HG02610 (cell line): ENCODE data around the gene AOC2.
"Not testable (repeated sequence)": the region's sequence is repeated elsewhere in the genome, so short reads cannot be mapped to it uniquely, and the experiment has no call there.

Experiments used
- ATAC-seq: cut with Tn5 transposase; IDR thresholded peaks from one replicate; pipeline ENCODE4 v1.9.1; 2021; ENCODE audit warnings: mild to moderate bottlenecking, moderate library complexity; ENCODE audit not compliant: unreplicated experiment

Gene AOC2

DNA sequence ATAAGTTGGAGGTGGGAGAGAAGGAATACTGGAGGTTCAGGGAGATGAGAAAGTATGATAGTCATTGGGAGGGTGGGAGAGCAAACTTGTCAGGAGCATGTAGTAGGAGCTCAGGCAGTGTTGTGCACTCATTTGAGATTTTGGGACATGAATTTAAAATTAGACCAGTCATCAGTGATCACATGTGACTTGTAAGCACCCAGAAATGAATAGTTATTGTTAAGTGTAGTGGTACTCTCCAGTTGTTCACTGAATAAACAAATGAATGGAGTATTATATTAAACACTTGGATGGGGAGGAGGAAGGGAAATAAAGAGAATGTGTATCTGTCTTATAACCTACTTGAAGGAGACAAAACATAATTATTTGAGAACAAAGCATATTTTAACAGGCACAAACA, 13.4 kb upstream of the AOC2 start:
- no peak for ATAC-seq

DNA sequence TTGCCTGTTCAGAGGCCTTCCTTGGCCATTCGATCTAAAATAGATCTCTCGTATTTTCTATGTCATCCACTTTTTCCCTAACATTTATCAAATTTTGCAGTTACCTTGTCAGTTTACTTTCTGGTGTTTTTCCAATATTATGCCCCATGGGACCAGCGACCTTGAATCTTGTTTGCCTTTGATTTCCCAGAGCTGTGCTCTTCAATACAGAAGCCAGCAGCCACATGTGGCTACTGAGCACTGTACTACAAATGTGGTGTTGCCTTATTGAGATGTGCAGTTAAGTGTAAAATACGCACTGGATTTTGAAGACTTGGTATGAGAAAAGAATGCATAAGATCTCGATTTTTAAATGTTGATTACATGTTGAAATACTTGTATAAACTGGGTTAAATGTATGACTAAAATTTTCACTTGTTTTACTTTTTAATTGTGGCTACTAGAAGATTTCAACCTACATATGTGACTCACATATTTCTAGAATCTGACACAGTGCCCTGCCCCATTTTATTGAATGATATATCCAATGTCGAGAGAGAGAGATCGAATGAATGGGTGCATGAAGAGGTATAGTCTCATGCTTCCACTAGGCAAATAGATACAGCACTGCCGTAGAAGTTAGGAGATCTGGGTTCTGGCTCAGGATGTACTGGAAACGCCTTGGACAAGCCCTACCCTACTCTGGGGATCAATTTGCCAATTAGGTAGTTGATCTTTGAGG, 12.0 kb upstream of the AOC2 start:
- no peak for ATAC-seq

DNA sequence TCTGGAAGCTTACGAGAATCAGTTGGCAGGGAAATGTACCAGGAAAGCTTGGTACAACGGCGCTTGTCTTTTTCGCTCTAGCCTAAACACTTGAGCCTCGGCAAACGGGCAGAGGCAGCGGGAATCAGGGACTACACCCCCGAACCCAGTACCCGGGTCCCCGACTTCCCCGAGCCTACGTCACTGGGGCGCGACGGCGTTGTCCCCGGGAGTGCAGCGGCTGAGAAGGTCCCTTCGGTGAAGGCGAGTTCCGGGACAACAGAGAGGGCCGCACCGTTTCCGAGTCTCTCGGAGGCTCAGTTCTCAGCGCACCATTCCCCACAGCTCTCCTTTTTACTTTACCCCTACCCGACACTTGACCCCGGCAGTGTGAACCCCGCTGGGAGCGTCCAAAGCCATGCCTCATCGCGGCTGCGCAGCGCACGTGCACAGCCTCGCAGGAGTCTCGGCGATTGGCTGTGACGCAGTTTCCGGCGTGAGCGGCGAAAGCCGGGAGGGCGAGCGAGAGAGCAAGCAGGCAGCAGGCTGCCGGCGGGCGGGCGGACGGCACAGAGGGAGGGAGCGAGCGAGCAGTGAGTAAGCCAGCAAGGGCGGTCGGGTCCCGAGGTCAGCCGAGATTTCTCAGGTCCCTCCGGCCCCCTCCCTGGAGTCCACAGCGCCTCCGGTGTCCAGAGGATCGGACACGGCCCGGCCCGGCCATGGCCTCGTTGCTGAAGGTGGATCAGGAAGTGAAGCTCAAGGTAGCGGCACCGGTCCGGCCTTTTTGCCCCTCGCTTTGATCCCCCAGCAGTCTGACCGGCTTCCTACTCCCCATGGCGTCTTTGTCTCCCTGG, 11.2 kb upstream of the AOC2 start, which contains the start of gene PSME3:
TSS of gene PSME3 (plus strand) at position 464 of the 833 bp plus-strand sequence. CDS start at position 699, 235 bp downstream.
- ATAC-seq, result peak; percentile 78

DNA sequence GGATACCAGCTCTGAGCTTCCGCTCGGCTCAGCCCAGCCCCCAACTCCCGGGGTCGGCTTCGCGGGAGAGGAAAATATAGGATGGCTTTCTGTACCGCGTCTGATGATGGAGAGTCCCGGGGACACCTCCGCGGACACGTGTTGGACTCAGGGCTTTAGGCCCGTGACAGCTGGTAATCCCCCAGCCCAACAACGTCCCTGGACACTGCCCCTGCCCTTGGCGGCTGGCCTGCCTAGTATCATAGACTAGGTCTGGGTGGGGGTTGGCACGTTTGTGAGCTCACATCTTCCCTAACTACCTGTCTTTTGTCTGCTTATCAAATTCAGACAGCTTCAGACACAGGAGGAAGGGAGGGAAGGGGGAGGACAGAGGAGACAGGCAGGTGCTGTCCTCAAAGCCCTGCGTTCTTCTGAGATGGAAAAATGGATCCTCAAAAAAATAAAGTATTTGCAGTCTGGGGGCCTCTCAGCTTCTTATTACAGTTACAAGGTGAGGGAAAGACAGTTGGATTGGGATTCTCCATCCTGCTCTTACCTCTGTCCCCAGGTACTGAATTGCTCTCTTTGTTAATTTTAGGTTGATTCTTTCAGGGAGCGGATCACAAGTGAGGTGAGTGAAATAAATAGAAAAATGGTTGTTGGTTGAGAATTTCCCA, 10.5 kb upstream of the AOC2 start:
- ATAC-seq, result no peak

DNA sequence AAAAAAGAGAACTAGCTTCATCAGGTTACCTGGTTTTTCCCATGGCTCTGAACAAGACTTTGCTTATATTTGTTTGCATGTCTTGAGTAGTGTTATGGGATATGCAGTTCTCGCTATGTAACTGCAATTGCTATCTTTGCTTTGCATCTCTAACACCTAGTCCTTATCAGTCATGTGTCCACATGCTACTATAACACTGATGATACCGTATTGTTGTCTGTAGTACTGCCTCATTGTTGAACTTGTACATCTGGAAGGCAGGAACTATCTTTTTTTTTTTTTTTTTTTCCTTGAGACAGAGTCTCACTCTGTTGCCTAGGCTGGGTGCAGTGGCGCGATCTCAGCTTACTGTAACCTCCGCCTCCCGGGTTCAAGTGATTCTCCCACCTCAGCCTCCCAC, 8.6 kb upstream of the AOC2 start:
- no peak for ATAC-seq

DNA sequence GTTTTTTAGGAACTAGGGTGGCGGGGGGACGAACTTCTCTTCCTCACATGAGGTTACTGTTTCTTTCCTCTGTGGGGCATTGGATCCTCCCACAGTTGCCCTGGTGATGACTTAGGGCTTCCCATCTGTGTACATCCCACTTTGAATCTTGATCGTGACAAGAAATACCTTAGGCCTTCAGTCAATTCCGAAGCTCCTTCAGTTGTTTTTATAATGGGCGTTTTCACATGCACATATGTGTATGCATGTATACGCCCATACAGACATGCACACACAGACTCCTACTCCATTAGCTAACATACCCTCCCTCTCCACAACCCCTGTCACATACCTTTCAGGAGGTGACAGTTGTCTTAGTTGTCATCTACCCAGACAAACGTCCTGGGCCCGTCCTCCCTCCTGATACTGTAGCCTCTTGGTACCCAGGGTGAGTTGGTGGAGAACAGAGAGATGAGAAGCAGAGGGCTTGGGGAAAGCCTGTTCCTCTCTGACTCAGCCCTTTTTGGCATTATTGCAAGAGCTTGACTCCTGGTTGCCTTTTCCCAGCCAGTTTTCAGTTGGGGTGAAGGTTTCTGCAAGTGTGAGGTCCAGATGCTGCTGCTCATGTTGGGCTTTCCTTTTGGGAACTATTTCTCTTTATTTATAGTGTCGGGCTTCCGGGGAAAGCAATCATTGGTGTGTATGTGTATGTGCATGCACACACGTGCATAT, 2.2 kb upstream of the AOC2 start:
- ATAC-seq, result no peak

DNA sequence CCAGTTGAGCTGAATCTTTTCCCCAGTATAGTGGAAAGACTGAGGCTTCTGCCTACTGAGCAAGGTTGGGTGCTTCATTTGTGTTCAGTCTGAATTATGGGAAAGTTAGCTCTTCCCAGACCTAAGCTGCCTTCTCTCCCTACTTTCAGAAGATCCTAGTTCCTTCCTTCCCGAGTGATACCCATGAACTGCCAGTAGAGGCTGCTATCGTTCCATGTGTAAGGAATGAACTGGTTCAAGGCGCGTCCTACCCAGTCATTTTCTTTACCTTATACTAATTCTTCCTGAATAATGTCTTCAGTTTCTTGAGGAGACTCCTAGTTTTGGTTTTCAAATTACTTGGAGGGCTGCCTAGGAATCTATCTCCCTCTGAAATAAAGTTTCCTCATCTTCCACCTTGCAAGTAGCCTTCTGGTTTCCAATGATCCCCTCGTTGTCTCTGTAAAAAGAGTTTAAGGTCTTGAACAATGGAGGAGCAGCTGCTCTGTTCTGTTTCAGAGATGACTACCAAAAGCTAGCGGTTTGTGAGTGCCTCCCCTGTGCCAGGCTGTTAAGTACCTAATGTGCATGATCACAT, 934 bp upstream of the AOC2 start:
- no peak for ATAC-seq

DNA sequence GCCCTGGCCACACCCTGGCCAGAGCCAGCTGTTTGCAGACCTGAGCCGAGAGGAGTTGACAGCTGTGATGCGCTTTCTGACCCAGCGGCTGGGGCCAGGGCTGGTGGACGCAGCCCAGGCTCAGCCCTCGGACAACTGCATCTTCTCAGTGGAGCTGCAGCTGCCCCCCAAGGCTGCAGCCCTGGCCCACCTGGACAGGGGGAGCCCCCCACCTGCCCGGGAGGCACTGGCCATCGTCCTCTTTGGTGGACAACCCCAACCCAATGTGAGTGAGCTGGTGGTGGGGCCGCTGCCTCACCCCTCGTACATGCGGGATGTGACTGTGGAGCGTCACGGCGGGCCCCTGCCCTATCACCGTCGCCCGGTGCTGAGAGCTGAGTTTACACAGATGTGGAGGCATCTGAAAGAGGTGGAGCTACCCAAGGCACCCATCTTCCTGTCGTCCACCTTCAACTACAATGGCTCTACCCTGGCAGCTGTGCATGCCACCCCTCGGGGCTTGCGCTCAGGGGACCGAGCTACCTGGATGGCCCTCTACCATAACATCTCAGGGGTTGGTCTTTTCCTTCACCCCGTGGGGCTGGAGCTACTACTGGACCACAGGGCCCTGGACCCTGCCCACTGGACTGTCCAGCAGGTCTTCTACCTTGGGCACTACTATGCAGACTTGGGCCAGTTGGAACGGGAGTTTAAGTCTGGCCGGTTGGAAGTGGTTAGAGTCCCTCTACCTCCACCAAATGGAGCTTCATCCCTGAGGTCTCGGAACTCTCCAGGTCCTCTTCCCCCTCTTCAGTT, 578 bp downstream of the AOC2 start:
- no peak for ATAC-seq

DNA sequence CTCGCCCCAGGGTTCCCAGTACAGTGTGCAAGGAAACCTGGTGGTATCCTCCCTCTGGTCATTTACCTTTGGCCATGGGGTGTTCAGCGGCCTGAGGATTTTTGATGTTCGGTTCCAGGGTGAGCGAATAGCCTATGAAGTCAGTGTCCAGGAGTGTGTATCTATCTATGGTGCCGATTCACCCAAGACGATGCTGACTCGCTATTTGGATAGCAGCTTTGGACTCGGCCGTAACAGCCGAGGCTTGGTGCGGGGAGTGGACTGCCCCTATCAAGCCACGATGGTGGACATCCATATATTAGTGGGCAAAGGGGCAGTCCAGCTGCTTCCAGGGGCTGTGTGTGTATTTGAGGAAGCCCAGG, 1.2 kb downstream of the AOC2 start:
- no peak for ATAC-seq

DNA sequence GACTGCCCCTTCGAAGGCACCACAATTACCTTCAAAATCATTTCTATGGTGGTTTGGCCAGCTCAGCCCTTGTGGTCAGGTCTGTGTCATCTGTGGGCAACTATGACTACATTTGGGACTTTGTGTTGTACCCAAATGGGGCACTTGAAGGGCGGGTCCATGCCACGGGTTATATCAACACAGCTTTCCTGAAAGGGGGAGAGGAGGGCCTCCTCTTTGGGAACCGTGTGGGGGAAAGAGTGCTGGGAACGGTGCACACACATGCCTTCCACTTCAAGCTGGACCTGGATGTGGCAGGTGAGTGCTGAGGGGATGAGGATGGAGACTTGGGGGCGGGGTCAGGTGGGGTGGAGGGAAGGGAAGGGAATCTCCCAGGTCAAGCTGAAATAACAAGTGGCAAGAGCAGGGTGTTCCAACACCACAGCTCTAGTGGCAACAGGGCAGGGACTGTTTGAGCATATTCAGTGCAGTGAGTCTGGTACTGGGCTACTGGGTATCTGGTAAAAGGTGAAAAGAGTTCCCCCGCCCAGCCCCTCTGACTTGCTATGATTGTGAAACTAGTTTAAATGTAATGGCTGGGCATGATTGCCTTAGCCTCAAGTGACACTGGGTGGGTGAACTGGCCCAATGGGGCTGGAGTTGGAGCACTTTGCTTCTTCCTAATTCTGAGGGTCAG, 1.7 kb downstream of the AOC2 start:
- no peak for ATAC-seq

DNA sequence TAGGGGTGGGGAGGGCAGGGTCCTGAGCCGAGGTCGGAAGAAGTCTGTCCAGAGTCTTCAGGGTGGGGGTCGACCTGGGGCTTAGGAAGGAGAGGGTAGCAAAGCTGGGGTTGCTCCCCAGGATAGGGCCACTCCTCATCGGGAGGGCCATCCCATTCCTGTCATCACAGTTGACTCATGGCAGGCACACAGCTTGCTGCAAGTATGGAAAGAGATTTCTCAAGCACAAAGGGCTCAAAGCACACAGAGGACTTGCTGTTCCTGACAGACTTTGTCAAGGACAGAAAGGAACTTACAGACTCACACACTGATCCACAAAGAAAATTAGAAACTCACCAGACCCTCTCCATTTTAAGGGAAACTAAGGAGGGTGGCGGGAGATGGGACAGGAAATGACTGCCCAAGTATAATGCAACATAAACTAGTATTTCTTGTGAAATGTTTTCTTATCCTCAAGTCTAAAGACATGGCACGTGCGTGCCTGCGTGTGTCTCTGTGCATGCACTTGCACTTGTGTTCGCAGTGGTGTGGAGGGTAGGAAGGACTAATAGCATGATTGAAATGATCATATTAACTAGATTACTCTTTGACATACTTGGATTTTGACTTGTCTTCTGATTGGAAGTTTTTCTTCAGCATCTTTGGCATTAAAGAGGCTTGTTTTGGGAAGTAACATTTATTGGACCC, 2.4 kb downstream of the AOC2 start:
- no peak for ATAC-seq

DNA sequence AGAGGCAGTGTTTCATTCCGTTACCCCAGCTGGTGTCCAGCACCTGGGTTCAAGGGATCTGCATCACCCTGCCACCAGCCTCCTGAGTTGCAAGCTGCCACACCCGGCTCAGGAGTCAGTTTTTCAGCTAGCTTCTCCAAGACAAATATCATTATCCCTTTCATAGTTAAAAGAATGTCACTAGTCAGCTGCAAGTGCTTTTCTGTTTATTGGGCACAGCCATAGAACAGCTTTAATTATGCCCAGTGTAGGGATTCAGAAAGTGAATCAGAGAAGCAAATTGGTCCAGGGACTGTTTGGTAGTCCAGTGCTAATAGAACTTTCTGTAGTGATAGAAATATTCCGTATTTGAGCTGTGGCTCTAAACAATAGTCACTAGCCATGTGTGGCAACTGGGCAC, 3.7 kb downstream of the AOC2 start:
- no peak for ATAC-seq

DNA sequence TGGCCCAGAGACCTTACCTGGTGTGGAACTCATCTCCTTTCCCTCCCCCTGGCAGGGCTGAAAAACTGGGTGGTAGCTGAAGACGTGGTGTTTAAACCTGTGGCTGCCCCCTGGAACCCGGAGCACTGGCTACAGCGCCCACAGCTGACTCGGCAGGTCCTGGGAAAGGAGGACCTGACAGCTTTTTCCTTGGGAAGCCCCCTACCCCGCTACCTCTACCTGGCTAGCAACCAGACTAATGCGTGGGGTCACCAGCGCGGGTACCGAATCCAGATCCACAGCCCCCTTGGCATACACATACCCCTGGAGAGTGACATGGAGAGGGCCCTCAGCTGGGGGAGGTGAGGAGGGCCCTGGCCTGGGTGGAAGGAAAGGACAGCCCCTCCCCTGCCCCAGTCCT, 4.7 kb downstream of the AOC2 start:
- ATAC-seq, result no peak

DNA sequence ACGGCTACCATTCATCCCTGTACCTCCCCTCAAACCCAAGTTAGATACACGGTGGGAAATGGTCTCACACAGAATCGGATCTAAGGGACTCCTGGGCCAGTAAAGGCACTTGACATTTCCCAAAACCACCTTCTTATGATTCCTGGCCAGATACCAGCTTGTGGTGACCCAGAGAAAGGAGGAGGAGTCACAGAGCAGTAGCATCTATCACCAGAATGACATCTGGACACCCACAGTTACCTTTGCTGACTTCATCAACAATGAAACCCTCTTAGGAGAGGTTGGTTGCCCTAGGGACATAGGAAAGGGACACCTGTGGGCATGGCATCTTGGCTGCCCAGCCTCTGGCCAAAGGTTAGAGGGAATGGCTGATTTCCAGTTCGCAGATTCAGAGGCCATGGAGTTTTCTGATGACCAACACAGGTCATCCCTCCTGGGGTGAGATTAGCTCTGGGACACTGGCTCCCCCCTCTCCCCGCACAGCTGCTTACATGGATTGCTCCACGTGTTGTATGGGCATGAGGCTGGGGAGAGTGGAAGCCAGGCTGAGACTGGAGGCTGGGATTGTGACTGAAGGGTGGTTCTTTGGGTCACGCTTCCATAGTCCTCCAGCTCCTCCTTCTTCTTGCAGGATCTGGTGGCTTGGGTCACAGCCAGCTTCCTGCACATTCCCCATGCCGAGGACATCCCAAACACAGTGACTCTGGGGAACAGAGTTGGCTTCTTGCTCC, 5.2 kb downstream of the AOC2 start:
- no peak for ATAC-seq

DNA sequence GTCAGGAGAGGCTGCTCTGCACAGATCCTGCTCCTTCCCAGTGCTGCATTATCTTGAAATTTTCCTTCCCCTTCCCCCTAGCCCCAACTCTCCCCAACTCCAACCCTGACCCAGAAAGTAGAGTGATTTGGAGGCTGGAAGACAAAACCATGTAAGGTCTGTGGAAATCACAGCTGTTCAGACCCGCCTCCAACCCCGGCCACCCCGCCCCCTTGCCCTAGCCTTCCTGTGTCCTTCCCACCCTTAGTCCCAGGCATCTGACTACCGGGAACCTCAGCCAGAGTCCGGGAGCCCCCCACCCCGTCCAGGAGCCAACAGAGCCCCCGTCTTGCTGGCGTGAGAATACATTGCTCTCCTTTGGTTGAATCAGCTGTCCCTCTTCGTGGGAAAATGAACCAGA, 6.6 kb downstream of the AOC2 start, which contains the start of gene AOC3:
TSS of gene AOC3 (plus strand) at position 246 of the 400 bp plus-strand sequence. CDS start at position 391, 145 bp downstream.
- ATAC-seq, result no peak

DNA sequence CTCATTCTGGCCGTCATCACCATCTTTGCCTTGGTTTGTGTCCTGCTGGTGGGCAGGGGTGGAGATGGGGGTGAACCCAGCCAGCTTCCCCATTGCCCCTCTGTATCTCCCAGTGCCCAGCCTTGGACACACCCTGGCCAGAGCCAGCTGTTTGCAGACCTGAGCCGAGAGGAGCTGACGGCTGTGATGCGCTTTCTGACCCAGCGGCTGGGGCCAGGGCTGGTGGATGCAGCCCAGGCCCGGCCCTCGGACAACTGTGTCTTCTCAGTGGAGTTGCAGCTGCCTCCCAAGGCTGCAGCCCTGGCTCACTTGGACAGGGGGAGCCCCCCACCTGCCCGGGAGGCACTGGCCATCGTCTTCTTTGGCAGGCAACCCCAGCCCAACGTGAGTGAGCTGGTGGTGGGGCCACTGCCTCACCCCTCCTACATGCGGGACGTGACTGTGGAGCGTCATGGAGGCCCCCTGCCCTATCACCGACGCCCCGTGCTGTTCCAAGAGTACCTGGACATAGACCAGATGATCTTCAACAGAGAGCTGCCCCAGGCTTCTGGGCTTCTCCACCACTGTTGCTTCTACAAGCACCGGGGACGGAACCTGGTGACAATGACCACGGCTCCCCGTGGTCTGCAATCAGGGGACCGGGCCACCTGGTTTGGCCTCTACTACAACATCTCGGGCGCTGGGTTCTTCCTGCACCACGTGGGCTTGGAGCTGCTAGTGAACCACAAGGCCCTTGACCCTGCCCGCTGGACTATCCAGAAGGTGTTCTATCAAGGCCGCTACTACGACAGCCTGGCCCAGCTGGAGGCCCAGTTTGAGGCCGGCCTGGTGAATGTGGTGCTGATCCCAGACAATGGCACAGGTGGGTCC, 7.2 kb downstream of the AOC2 start:
- not testable (repeated sequence) for ATAC-seq

DNA sequence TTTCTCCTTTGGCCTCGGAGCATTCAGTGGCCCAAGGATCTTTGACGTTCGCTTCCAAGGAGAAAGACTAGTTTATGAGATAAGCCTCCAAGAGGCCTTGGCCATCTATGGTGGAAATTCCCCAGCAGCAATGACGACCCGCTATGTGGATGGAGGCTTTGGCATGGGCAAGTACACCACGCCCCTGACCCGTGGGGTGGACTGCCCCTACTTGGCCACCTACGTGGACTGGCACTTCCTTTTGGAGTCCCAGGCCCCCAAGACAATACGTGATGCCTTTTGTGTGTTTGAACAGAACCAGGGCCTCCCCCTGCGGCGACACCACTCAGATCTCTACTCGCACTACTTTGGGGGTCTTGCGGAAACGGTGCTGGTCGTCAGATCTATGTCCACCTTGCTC, 8.0 kb downstream of the AOC2 start:
- ATAC-seq, result no peak
